ENCODE results near the gene STK35. TPM values are rescaled to one million over a fixed set of nuclear protein-coding genes. Genes with fewer than 3 reads are reported as not detected.

STK35 gene
- total RNA-seq, 1 donor from 2014 or later, result 21.8 TPM

- Histone ChIP-seq H3K4me2 (no peak overlapping the region), H3K79me2 (ENCODE audit: low read depth) (peaks cover 100% of the 10 kb centered on the region), H4K20me1 (ENCODE audit: low read depth) (peaks cover 100% of the 10 kb centered on the region), H3F3A (ENCODE audit: low read depth) (no peaks in the 10 kb centered on the region), H3K4me1 (peaks cover 12% of the 10 kb centered on the region), H3K27ac (no peak overlapping the region), H3K36me3 (peaks cover 4% of the 10 kb centered on the region), H2AFZ (replicated peaks) (no peak overlapping the region), H3K9me3 (ENCODE audit: low read depth) (no peaks in the 10 kb centered on the region), H3K4me3 (no peak overlapping the region), H3K9ac (no peak overlapping the region), H3K27me3 (no peaks in the 10 kb centered on the region)
- H3K27me3 Mint-ChIP-seq (ENCODE audit: insufficient read depth, low read depth), result no peaks in the 10 kb centered on the region
- H3K4me3 Mint-ChIP-seq, result no peak overlapping the region
- H3K9me3 Mint-ChIP-seq, result no peaks in the 10 kb centered on the region
- H3K4me1 Mint-ChIP-seq, result peaks cover 39% of the 10 kb centered on the region
- H3K36me3 Mint-ChIP-seq, result peaks cover 22% of the 10 kb centered on the region
- no peak for DNase-seq (ENCODE audit: low spot score)
- TF ChIP-seq CTCF (IDR thresholded peaks at IDR 0.05), result no peak
- TF ChIP-seq EZH2phosphoT487 (IDR thresholded peaks at IDR 0.05), result no peak
- no peak for TF ChIP-seq EZH2 (IDR thresholded peaks at IDR 0.05)
- H3K27ac Mint-ChIP-seq, result no peak overlapping the region
Observed at GRCh38 chr20:2108987-2109386, 7.4 kb downstream of the STK35 start.

GRCh38 chr20:2109425-2110210, 8.0 kb downstream of the STK35 start:
- peaks cover 100% of the 10 kb centered on the region for H4K20me1 ChIP-seq (ENCODE audit: low read depth)
- H3K4me3 ChIP-seq, result no peak overlapping the region
- H3K4me1 Mint-ChIP-seq, result peaks cover 33% of the 10 kb centered on the region
- no peaks in the 10 kb centered on the region for H3K9me3 Mint-ChIP-seq
- H3K9ac ChIP-seq, result no peak overlapping the region
- no peaks in the 10 kb centered on the region for H3F3A ChIP-seq (ENCODE audit: low read depth)
- H3K79me2 ChIP-seq (ENCODE audit: low read depth), result peaks cover 100% of the 10 kb centered on the region
- H3K4me2 ChIP-seq, result no peak overlapping the region
- TF ChIP-seq CTCF (IDR thresholded peaks at IDR 0.05), result no peak
- no peak for TF ChIP-seq EZH2 (IDR thresholded peaks at IDR 0.05)
- TF ChIP-seq EZH2phosphoT487 (IDR thresholded peaks at IDR 0.05), result no peak
- H2AFZ ChIP-seq (replicated peaks), result no peak overlapping the region
- peaks cover 4% of the 10 kb centered on the region for H3K36me3 ChIP-seq
- no peak overlapping the region for H3K27ac Mint-ChIP-seq
- peaks cover 6% of the 10 kb centered on the region for H3K4me1 ChIP-seq
- no peak overlapping the region for H3K4me3 Mint-ChIP-seq
- no peaks in the 10 kb centered on the region for H3K27me3 ChIP-seq
- H3K36me3 Mint-ChIP-seq, result peaks cover 19% of the 10 kb centered on the region
- DNase-seq (ENCODE audit: low spot score), result no peak
- no peaks in the 10 kb centered on the region for H3K27me3 Mint-ChIP-seq (ENCODE audit: insufficient read depth, low read depth)
- no peaks in the 10 kb centered on the region for H3K9me3 ChIP-seq (ENCODE audit: low read depth)
- H3K27ac ChIP-seq, result no peak overlapping the region

GRCh38 chr20:2112910-2113309, 11.3 kb downstream of the STK35 start:
- TF ChIP-seq EZH2phosphoT487 (IDR thresholded peaks at IDR 0.05) (no peak), EZH2 (IDR thresholded peaks at IDR 0.05) (no peak), CTCF (IDR thresholded peaks at IDR 0.05) (no peak)
- Histone ChIP-seq H4K20me1 (ENCODE audit: low read depth) (peaks cover 92% of the 10 kb centered on the region), H3F3A (ENCODE audit: low read depth) (no peaks in the 10 kb centered on the region), H3K4me2 (no peak overlapping the region), H3K4me3 (no peak overlapping the region), H3K27me3 (no peaks in the 10 kb centered on the region), H2AFZ (replicated peaks) (no peak overlapping the region), H3K9ac (no peak overlapping the region), H3K9me3 (ENCODE audit: low read depth) (no peaks in the 10 kb centered on the region), H3K36me3 (no peaks in the 10 kb centered on the region), H3K27ac (no peak overlapping the region), H3K79me2 (ENCODE audit: low read depth) (peaks cover 99% of the 10 kb centered on the region), H3K4me1 (no peaks in the 10 kb centered on the region)
- no peak overlapping the region for H3K27ac Mint-ChIP-seq
- DNase-seq (ENCODE audit: low spot score), result no peak
- H3K4me3 Mint-ChIP-seq, result no peak overlapping the region
- H3K36me3 Mint-ChIP-seq, result peaks cover 22% of the 10 kb centered on the region
- peaks cover 19% of the 10 kb centered on the region for H3K4me1 Mint-ChIP-seq
- no peaks in the 10 kb centered on the region for H3K9me3 Mint-ChIP-seq
- H3K27me3 Mint-ChIP-seq (ENCODE audit: insufficient read depth, low read depth), result no peaks in the 10 kb centered on the region
